ENCODE measurements around the gene POU2AF1.

POU2AF1 gene

DNA sequence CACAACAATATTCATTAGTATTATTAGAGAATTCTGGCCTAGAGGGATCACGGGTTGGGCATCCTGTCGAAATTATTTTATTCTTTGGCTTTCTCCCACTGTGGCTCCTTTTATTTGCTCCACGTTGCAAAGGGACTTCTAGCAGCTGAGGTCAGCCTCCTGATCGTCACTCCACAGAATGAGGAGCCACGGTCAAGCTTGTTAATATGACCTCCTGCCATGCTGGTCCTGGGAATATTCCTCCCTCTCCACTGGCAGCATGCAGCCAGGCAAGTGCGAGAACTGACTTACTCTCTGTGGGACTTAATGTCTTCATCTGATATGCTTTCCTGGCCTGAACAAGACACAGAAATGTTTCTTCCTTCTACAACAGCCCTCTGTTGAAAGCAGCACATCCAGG is 59.8 kb downstream of the POU2AF1 start:
- DNase-seq (ENCODE audit: low read depth), result no peak

- no peak for DNase-seq (ENCODE audit: low read depth)
Measured at GRCh38 chr11:111312076-111312475, 67.0 kb downstream of the POU2AF1 start.

DNA sequence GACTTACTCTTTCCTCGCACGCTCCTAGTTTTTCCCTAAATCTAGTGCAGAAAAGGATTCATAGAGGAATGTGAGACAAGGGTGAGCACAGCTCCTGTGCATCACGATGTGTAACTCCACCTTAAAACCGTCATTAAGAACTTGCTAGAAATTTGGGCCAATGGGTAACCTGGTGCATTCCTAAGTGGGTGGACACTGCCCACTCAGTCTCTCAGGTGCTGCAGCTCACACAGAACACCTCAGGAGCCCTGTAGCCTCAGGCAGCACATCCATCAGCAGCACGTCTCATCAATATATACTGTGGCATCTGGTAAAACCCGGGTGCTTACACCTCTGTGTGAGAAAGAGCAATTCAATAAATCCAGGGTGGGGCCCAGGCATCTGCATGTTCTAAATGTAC is 68.4 kb downstream of the POU2AF1 start:
- DNase-seq (ENCODE audit: low read depth), result no peak

DNA sequence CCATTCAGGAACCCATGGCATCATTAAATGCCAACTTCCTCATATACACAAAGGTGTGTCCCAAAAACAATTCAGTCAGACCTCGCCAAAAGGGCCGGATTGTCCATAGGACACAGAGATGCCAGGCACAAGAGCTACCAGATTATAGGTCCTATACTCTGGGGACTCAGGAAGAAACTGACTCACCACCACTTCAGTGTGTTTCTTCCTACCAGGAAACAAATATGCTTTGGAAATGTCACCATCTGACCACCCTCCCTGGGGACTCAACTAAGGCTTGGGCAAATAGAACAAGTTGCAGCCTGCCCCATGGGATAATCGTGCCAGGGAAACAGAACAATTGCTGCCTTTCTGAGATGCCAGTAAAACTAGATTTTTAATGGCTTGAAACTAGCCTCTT is 69.0 kb downstream of the POU2AF1 start:
- no peak for DNase-seq (ENCODE audit: low read depth)

DNA sequence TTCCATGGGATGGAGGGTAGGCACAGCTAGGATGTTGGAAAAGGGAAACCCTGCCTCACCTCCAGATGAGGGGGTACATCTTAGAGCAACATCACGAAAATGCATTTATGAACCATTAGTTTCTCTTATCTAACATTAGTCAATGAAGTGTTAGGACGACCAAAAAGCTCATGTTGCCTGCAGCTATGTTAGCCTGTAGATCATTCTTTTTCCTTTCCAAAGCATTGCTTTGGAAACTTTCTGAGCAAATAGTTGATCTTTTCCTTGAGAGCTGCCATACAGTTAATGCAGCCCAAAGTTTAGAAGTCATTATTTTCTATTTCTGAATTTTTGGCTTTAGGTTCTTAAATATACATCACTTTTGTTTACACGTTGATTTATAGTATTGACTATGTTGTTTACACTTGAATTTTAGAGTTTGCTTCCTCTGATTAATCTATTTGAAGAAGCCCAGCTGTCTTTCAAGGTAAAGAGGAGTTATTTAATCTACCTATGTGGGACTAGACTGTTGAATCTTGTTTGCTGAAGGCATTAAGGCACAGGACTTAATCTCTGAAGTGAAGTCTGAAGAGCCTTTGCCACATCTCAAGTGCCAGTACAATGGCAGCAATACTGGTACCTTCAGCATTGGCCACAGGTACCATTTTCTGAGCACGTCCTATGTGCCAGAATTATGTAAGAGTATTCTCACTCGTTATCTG is 69.7 kb downstream of the POU2AF1 start:
- DNase-seq (ENCODE audit: low read depth), result no peak

- no peak for DNase-seq (ENCODE audit: low read depth)
Measured at GRCh38 chr11:111308140-111308539, 70.9 kb downstream of the POU2AF1 start.

DNA sequence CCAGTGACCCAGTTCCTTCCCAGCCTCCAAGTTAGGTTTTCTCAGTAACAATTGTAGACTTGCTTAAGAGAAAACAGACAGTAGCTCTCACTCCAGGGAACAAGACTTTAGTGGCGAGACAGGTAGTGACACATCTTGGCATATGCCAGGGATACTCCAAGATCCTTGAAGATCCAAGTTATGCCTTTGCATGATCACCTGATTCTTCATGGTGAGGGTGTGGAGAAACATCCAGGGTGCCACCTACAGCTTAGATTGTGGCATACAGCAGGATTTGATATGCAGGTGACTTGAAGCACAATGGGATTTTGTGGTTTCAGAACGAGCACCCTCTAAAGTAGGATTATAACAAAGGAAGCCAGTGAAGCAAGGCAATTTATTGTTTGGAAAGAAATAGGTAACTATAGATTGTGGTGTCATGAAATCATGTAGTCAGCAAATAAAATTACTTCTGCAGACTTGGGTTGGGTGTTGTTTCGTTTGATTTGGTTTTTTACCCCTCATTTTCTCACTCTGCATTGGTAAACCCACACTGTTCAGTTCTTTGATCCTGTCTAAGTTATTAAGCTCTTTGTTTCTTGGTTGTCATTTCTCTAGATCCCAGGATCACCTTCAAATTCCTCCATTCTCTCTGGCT is 71.5 kb downstream of the POU2AF1 start:
- DNase-seq (ENCODE audit: low read depth), result no peak

DNA sequence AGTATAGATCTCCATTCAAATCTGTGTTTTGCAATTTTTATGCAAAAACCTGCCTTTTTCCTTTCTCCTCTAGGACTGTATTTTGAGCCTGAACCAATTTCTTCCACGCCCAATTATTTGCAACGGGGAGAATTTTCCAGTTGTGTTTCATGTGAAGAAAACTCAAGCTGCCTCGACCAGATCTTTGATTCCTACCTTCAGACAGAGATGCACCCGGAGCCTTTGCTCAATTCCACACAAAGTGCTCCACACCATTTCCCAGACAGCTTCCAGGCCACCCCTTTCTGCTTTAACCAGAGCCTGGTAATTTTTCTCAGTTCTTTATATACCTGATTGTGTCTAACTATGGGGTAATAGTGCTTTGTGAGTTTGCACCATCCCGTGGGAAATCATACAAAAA is 72.8 kb downstream of the POU2AF1 start:
- no peak for DNase-seq (ENCODE audit: low read depth)

- no peak for DNase-seq (ENCODE audit: low read depth)
Measured at GRCh38 chr11:111305876-111306275, 73.2 kb downstream of the POU2AF1 start.

DNA sequence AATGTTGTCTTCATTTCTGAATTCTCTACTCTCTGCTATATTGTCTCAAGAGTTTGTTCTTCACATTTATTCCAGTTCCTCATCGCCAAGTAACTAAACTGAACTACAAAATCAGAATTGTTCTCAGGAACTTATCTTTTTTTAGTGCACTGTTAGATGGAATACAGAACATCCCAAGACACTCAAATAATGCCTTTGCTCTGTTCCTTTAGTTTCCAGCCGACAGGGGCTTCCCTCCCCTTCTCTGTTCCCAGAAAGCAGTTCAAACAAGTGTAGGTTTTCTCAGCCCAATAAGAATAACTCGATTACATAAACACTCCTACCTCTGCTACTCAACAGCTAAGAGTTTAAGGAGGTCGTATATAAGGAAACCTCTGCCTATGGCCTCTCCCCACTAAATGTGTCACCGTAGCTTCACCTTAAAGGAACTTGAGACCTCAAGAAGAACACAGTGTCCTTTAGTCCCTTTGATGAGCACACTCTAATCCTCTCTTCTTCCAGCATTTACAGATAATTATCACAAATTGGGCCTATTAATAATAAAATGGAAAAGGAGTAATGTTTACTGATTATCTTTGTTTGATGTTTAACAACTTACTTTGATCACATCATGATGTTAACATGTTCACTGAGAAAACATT is 73.8 kb downstream of the POU2AF1 start:
- no peak for DNase-seq (ENCODE audit: low read depth)

DNA sequence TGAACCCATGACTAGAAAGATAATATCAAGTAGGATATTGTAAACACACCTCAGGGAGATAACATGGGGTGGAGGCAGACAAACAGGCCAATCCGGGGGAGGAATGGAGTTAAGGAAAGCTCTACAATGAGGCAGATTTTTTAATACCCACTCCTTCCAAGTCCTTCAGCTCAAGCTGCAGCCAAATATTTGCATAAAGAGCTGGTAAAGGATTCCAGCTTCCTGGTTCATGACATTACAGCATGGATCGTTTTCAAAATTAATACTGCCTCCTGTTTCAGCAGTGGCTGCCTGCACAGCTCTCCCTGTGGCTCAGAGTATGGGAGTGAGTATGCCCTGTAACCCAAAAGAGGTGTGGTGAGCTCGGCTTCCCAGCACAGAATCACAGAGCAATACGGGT is 75.6 kb downstream of the POU2AF1 start:
- DNase-seq (ENCODE audit: low read depth), result no peak

- DNase-seq (ENCODE audit: low read depth), result no peak
Measured at GRCh38 chr11:111302298-111302697, 76.8 kb downstream of the POU2AF1 start.

Data from EH (cell line).